OCI-LY7 (cell line): ENCODE measurements around the gene SAMD5. TPM values are rescaled to one million over a fixed set of nuclear protein-coding genes. Genes with fewer than 3 reads are reported as not detected.

Source experiments
- BruUV-seq: library from RNA; stranded (reverse); fragments of 400-500 nt; replicated peaks from 2 replicates; lab custom pipeline; 2021; lab: Mats Ljungman, UMichigan
- CTCF ChIA-PET: fragments of 300-600 bp; sonication (Branson Sonifier 250); formaldehyde crosslinking; loops from one replicate; lab custom pipeline; 2022; ENCODE audit warnings: antibody characterized with exemption; ENCODE audit not compliant: unreplicated experiment; lab: Charles Lee
- POLR2A ChIA-PET: fragments of 300-600 bp; sonication (Branson Sonifier 250); formaldehyde crosslinking; loops from one replicate; lab custom pipeline; 2022; ENCODE audit warnings: antibody characterized with exemption; lab: Charles Lee
- DNase-seq: peaks from one replicate; pipeline ENCODE4 v3.0.0-alpha.2; 2015; ENCODE audit warnings: low spot score
- H2AFZ ChIP-seq: fragments of 200-600 bp; sonication (generic), shearing (Covaris generic); 2 replicates; pipeline ENCODE4 v1.6.1; 2014; ENCODE audit warnings: mild to moderate bottlenecking, antibody characterized with exemption, low read length, moderate library complexity
- H3K27ac ChIP-seq: fragments of 200-600 bp; sonication (generic); 2 replicates; pipeline ENCODE4 v1.5.1; 2014; ENCODE audit warnings: mixed run types, low read depth, mild to moderate bottlenecking, moderate library complexity, low read length, inconsistent platforms; ENCODE audit not compliant: poor library complexity, severe bottlenecking
- H3K36me3 ChIP-seq: fragments of 200-600 bp; sonication (generic); 2 replicates; pipeline ENCODE4 v1.6.1; 2014; ENCODE audit warnings: mild to moderate bottlenecking, antibody characterized with exemption, low read length, moderate library complexity, mixed read lengths; ENCODE audit not compliant: insufficient read depth
- H3K4me1 ChIP-seq: fragments of 200-600 bp; sonication (generic); 2 replicates; pipeline ENCODE4 v1.5.1; 2014; ENCODE audit warnings: mild to moderate bottlenecking, low read length; ENCODE audit not compliant: insufficient read depth, poor library complexity, severe bottlenecking
- H3K4me2 ChIP-seq: fragments of 200-600 bp; sonication (generic); 2 replicates; pipeline ENCODE4 v1.6.1; 2014; ENCODE audit warnings: mild to moderate bottlenecking, low read length
- H3K4me3 ChIP-seq: fragments of 200-600 bp; sonication (generic); 2 replicates; pipeline ENCODE4 v1.5.1; 2014; ENCODE audit warnings: mild to moderate bottlenecking, low read depth, low read length; ENCODE audit not compliant: poor library complexity, severe bottlenecking
- H3K79me2 ChIP-seq: fragments of 200-600 bp; sonication (generic); 2 replicates; pipeline ENCODE4 v1.6.1; 2016; ENCODE audit warnings: low read depth, mild to moderate bottlenecking, low read length, moderate library complexity, mixed read lengths; ENCODE audit not compliant: insufficient read depth
- H3K9me2 ChIP-seq: fragments of 200-600 bp; sonication (generic); 2 replicates; pipeline ENCODE4 v1.6.1; 2016; ENCODE audit warnings: mild to moderate bottlenecking, low read length, mixed read lengths; ENCODE audit not compliant: insufficient read depth
- H3K9me3 ChIP-seq: fragments of 200-600 bp; sonication (generic); 2 replicates; pipeline ENCODE4 v1.6.1; 2014; ENCODE audit warnings: mild to moderate bottlenecking, mixed run types, low read length, mixed read lengths
- H4K20me1 ChIP-seq: fragments of 200-600 bp; sonication (generic); 2 replicates; pipeline ENCODE4 v1.6.1; 2014; ENCODE audit warnings: mild to moderate bottlenecking, antibody characterized with exemption, low read length, moderate library complexity, mixed read lengths; ENCODE audit not compliant: insufficient read depth
- EZH2phosphoT487 ChIP-seq: fragments of 200-600 bp; sonication (generic); IDR thresholded peaks from 2 replicates; pipeline ENCODE4 v1.6.1; 2018; ENCODE audit warnings: low read depth, borderline replicate concordance, mild to moderate bottlenecking, mixed run types, antibody characterized with exemption, low read length, moderate library complexity, mixed read lengths
- intact Hi-C: fragments of 100-400 bp; cut with micrococcal nuclease; formaldehyde crosslinking; loops from one replicate; pipeline ENCODE4 v1.10.0; 2022; ENCODE audit not compliant: unreplicated experiment
- total RNA-seq, 2 experiments: library from RNA; depleted of rRNA in 1 of 2; stranded (reverse); fragments of >200 nt in 1 of 2; shearing (Covaris generic) in 1 of 2; gene quantifications; 2 replicates each; pipeline ENCODE4 v1.2.3, GENCODE V29; 2014 to 2022
- TF ChIP-seq, protein P1 (sequence below): fragments of 200-600 bp; sonication (generic); conservative IDR thresholded peaks from 2 replicates; pipeline ENCODE4 v1.5.1; 2014; ENCODE audit warnings: mild to moderate bottlenecking, antibody characterized with exemption, low read length, moderate library complexity, mixed read lengths

The SAMD5 gene
- total RNA-seq, 2 experiments from 2014 or later: not detected

DNA sequence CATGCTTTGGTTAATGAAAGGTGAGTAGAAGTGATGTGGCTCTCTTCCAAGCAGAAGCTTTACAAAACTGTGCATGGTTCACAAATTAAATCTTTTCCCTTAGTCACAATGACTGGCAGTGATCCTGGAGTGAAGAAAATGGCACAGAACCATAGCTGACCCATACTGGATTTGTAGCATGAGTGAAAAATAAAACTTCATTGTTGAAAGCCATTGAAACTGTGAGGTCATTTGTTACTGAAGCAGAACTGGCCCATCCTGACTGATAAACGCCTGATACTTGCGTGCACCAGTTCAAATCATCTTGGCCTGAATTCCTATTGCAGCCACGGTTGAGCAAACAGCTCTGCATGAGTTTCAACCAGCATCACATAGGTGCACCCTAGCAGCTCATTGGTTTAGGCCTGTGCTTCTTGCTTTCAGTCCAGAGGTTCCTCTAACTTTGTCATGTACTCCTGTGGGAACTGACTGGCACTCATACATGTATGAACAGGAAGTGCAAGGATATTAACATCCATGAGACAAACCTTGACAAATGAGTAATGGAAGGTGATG is 40.5 kb downstream of the SAMD5 start:
- TF ChIP-seq EZH2phosphoT487: no peak
- TF ChIP-seq, protein P1, sequence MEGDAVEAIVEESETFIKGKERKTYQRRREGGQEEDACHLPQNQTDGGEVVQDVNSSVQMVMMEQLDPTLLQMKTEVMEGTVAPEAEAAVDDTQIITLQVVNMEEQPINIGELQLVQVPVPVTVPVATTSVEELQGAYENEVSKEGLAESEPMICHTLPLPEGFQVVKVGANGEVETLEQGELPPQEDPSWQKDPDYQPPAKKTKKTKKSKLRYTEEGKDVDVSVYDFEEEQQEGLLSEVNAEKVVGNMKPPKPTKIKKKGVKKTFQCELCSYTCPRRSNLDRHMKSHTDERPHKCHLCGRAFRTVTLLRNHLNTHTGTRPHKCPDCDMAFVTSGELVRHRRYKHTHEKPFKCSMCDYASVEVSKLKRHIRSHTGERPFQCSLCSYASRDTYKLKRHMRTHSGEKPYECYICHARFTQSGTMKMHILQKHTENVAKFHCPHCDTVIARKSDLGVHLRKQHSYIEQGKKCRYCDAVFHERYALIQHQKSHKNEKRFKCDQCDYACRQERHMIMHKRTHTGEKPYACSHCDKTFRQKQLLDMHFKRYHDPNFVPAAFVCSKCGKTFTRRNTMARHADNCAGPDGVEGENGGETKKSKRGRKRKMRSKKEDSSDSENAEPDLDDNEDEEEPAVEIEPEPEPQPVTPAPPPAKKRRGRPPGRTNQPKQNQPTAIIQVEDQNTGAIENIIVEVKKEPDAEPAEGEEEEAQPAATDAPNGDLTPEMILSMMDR: no peak
- no peak overlapping the region for H3K4me3 ChIP-seq
- intact Hi-C loops: no loop called here

DNA sequence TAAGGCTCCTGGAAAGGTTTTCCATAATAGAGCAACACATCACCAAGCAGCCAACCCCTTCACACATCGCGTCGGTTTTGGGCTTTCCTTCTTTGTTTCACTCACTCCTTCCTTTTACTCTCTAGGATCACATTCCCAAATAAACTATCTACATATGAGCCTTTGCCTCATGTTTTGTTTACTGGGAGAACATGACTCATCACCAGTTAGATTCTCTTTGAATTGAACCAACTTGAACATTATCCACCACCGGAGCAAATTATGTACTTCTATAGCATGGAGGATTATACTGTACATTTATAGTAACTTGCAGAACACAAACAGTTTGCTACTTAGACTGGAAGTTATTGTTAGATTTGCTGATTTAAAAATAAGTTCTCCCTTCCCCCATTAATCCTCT is 41.0 kb downstream of the SAMD5 start:
- H3K27ac ChIP-seq: no peak overlapping the region
- TF ChIP-seq, protein P1: no peak
- no peak for TF ChIP-seq EZH2phosphoT487

More for the DNA sequence above, 40.5 kb downstream of the SAMD5 start:
- POLR2A ChIA-PET: no interaction called here
- Histone ChIP-seq H3K9me3 (no peaks in the 10 kb centered on the region), H3K9me2 (no peaks in the 10 kb centered on the region; the same call in 1 of the 2 replicates), H3K79me2 (no peaks in the 10 kb centered on the region), H3K36me3 (no peaks in the 10 kb centered on the region), H3K4me1 (no peaks in the 10 kb centered on the region), H3K27ac (no peak overlapping the region), H4K20me1 (no peaks in the 10 kb centered on the region), H2AFZ (no peak overlapping the region), H3K4me2 (no peak overlapping the region)
- DNase-seq: no peak
- CTCF ChIA-PET: no interaction called here
- BruUV-seq: no TSS peak

DNA sequence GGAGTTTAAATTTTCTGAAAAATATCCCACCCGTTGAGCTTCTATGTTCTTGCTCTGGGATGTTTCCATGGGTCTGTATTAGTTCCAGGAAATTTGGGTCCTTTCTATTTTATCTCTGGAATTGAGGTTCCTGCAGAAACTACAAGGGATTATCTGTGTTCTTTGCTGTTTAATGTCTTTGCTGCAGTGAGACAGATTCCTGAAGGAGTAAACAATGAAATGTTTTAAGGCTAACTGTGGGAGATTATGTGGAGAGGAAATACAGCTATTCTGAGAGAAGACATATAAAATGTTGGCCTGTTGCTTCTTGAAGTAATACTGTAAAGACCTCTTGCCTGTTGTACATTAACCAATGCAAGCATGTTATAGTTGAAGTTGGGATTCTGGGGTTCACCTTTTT is 43.5 kb downstream of the SAMD5 start:
- H3K9me2 ChIP-seq: no peaks in the 10 kb centered on the region; the same call in 1 of the 2 replicates
- intact Hi-C loops: no loop called here
- TF ChIP-seq, protein P1: no peak
- TF ChIP-seq EZH2phosphoT487: no peak
- H3K79me2 ChIP-seq: no peaks in the 10 kb centered on the region
- H4K20me1 ChIP-seq: no peaks in the 10 kb centered on the region
- CTCF ChIA-PET: no interaction called here
- no peaks in the 10 kb centered on the region for H3K36me3 ChIP-seq
- H3K4me3 ChIP-seq: no peak overlapping the region
- POLR2A ChIA-PET: no interaction called here
- no peak overlapping the region for H2AFZ ChIP-seq
- H3K9me3 ChIP-seq: no peaks in the 10 kb centered on the region
- H3K27ac ChIP-seq: no peak overlapping the region
- H3K4me2 ChIP-seq: no peak overlapping the region
- DNase-seq: no peak
- no peaks in the 10 kb centered on the region for H3K4me1 ChIP-seq
- BruUV-seq: no TSS peak

More for the DNA sequence above, 41.0 kb downstream of the SAMD5 start:
- Histone ChIP-seq H3K9me3 (no peaks in the 10 kb centered on the region), H3K36me3 (no peaks in the 10 kb centered on the region), H4K20me1 (no peaks in the 10 kb centered on the region), H2AFZ (no peak overlapping the region), H3K9me2 (no peaks in the 10 kb centered on the region; the same call in 1 of the 2 replicates), H3K4me1 (no peaks in the 10 kb centered on the region), H3K4me2 (no peak overlapping the region), H3K4me3 (no peak overlapping the region), H3K79me2 (no peaks in the 10 kb centered on the region)
- DNase-seq: no peak
- intact Hi-C loops: no loop called here
- POLR2A ChIA-PET: no interaction called here
- no TSS peak for BruUV-seq
- CTCF ChIA-PET: no interaction called here
